Adipocyte (in vitro differentiated cells): Measurements from ENCODE around the gene DIAPH2.
A peak's percentile ranks its signal among the peaks of the same experiment; 100 is the strongest.

Source experiments
- DNase-seq: peaks from one replicate; pipeline ENCODE4 v3.0.0-alpha.2; 2015; ENCODE audit warnings: low read depth
- H3K27me3 ChIP-seq: replicated peaks from 2 replicates; pipeline ENCODE4 v1.7.0; 2013; ENCODE audit warnings: mild to moderate bottlenecking, low read length, moderate library complexity; ENCODE audit not compliant: control insufficient read depth, insufficient read depth
- H3K36me3 ChIP-seq: 2 replicates; pipeline ENCODE4 v1.7.0; 2013; ENCODE audit warnings: low read length, mild to moderate bottlenecking, moderate library complexity; ENCODE audit not compliant: control insufficient read depth, insufficient read depth, severe bottlenecking
- H3K4me1 ChIP-seq: 2 replicates; pipeline ENCODE4 v1.7.0; 2013; ENCODE audit warnings: mild to moderate bottlenecking, low read length, moderate library complexity; ENCODE audit not compliant: control insufficient read depth, insufficient read depth
- H3K4me3 ChIP-seq: 2 replicates; pipeline ENCODE4 v1.7.0; 2013; ENCODE audit warnings: mild to moderate bottlenecking, low read length, moderate library complexity
- H3K9ac ChIP-seq: 2 replicates; pipeline ENCODE4 v1.7.0; 2013; ENCODE audit warnings: mild to moderate bottlenecking, low read length, moderate library complexity
- H3K9me3 ChIP-seq: 2 replicates; pipeline ENCODE4 v1.7.0; 2013; ENCODE audit warnings: mild to moderate bottlenecking, low read length, moderate library complexity; ENCODE audit not compliant: control insufficient read depth

Gene DIAPH2

DNA sequence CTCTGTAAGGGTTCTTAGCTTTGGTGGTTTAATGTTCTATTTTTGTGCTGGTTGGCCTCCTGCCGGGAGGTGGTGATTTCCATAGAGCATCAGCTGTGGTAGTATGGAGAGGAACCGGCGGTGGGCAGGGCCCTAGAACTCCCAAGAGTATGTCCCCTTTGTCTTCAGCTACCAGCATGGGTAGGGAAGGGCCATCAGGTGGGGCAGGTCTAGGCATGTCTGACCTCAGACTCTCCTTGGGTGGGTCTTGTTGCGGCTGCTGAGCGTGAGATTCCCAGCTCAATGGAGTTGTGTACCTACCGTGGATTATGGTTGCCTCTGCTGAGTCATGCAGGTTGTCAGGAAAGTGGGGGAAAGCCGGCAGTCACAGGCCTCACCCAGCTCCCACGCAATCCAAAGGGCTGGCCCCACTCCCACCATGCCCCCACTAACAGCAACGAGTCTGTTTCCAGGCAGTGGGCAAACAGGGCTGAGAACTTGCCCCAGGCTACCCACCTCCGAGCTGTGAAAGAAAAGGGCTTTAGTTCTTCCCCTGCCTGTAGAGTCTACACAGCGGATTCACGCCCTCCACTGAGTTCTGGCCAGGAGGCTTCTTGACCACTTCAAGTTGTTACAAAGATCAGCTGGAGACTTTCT is 434.9 kb downstream of the DIAPH2 start:
- no peaks in the 10 kb centered on the region for H3K9me3 ChIP-seq
- DNase-seq: no peak
- H3K4me3 ChIP-seq: no peak overlapping the region
- H3K27me3 ChIP-seq: no peaks in the 10 kb centered on the region
- no peak overlapping the region for H3K9ac ChIP-seq
- peaks cover 3% of the 10 kb centered on the region for H3K36me3 ChIP-seq
- H3K4me1 ChIP-seq: no peaks in the 10 kb centered on the region

DNA sequence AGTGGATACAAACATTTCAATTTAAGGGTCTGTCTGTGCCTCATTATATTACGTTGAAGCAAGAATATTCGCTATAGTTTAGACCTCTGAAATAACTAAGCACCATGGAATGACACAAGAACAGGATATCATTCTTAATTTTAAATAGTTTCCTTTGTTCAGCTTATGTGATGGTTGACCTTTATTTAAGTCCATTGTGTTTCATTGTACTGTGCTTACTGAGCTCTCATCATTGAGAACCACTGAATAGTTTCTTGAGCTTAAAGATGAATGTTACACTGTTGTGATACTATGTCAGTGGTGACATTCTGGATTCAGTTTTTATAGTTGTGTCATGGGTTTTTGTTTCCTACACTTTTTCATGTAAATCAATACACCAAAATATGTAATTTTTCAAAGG is 438.4 kb downstream of the DIAPH2 start:
- H3K9me3 ChIP-seq: no peaks in the 10 kb centered on the region
- H3K36me3 ChIP-seq: no peaks in the 10 kb centered on the region
- no peak overlapping the region for H3K4me3 ChIP-seq
- peaks cover 2% of the 10 kb centered on the region for H3K27me3 ChIP-seq
- H3K9ac ChIP-seq: no peak overlapping the region
- H3K4me1 ChIP-seq: peaks cover 7% of the 10 kb centered on the region
- DNase-seq: no peak

DNA sequence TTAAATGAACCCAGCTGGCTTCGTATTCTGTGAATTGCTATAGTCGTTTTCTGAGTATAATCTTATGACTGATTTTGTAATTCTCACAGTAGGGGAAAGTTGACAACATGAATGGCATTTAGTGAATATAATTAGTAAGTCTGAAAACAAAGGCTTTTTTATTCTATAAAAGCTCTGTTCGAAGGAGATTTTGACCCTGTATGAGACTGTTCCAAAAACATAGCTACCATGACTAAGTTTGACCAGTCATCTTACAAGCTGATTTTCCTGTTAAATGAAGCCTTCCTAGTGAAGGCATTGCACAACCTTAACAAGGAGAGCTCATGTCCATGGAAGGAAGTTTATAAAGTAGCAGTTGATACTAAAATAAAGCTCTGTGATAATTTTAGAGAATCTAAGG is 441.4 kb downstream of the DIAPH2 start:
- Histone ChIP-seq H3K9me3 (no peaks in the 10 kb centered on the region), H3K9ac (no peak overlapping the region), H3K4me3 (no peak overlapping the region), H3K27me3 (peaks cover 2% of the 10 kb centered on the region), H3K36me3 (no peaks in the 10 kb centered on the region), H3K4me1 (peaks cover 7% of the 10 kb centered on the region)
- peak; percentile 38 for DNase-seq

DNA sequence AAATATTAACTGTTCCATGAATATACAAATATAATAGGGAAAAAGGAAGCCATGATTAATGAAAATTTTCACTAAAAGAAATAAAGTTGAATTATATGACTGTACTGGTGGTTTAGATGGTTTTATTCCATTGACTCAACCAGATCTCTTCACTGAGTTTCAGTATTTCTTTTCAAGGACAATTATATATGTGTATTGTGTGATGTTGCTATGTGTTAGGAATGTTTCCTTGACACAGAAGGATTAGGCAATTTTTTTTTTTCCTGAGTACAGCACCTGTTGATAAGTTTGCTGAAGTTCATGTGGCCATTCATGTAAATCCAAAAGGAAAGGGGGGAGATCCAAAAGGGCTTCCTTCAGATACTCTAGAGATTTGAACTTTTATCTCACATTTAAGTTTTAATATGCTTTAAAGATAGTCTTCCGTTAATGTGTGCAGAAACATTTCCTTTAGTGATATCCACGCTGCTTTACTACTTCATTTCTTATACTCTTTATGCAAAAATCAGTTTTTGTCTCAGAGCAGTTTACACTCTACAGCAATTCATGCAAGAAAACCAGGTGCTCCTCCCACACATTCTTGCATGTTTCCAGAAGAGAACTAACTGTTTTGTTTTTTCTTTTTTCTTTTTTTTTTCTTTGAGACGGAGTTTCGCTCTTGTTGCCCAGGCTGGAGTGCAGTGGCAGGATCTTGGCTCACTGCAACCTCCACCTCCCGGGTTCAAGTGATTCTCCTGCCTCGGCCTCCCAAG is 448.2 kb downstream of the DIAPH2 start:
- Histone ChIP-seq H3K36me3 (no peaks in the 10 kb centered on the region), H3K9me3 (no peaks in the 10 kb centered on the region), H3K4me3 (no peak overlapping the region), H3K9ac (no peak overlapping the region), H3K27me3 (peaks cover 2% of the 10 kb centered on the region), H3K4me1 (no peaks in the 10 kb centered on the region)
- no peak for DNase-seq

DNA sequence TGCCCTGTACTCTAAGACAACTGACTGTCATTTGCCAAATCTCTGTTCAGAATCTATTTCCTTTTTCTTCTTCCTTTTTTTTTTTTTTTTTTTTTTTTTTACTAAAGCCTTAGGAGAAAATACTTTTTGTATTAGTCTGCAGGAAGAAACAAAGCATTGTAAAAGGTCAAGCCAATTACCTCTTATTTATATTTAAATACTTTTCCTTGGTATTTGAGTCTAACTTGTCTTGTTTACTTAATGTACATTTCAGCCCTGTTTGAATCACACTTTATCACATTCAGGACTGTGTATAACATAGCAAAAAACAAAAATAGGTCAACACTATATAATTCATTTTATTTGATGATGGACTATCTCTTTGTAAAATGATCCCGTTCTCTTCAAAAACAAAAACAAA is 461.3 kb downstream of the DIAPH2 start:
- DNase-seq: peak; percentile 13
- no peak overlapping the region for H3K4me3 ChIP-seq
- no peaks in the 10 kb centered on the region for H3K36me3 ChIP-seq
- no peak overlapping the region for H3K9ac ChIP-seq
- H3K27me3 ChIP-seq: no peaks in the 10 kb centered on the region
- no peaks in the 10 kb centered on the region for H3K4me1 ChIP-seq
- H3K9me3 ChIP-seq: no peaks in the 10 kb centered on the region

DNA sequence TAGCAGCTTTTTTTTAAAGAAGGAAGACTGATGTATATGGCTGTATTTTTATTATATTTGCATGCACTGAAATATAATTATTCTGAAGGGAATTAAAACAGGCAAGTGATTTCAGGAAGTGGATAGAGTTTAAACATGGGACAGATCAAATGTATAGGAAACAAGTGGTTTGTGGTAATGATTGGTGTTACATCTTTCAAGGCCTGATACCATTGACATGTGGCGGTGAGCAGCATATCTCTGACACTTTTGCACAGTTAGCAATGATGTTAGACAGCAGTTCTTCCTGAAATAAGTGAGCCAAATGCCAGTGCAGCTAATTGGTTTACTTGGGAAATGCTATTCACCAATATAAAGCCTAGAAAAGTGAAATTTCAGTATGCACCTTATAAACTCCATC is 471.2 kb downstream of the DIAPH2 start:
- H3K4me1 ChIP-seq: no peaks in the 10 kb centered on the region
- no peaks in the 10 kb centered on the region for H3K27me3 ChIP-seq
- H3K9ac ChIP-seq: no peak overlapping the region
- H3K9me3 ChIP-seq: peaks cover 9% of the 10 kb centered on the region
- no peak overlapping the region for H3K4me3 ChIP-seq
- no peak for DNase-seq
- H3K36me3 ChIP-seq: no peaks in the 10 kb centered on the region

DNA sequence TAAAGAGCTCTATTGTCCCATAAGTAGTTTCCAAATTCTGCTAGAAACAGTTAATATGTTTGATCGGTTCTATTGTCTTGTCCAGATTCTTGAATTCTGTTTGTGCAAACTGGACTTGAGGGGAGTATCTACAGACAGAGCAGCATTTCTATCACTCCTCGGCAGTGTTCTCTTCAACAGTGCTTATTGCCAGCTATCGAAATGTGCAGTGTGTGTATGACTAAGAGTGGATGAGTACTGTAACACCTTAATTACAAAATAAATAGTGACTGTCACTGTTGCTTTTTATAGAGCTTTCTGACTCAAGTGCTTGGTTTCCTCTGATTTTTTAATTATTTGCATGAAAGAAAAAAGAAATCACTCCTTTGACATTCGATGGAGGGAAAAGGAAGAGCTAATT is 473.6 kb downstream of the DIAPH2 start:
- H3K9ac ChIP-seq: no peak overlapping the region
- no peak overlapping the region for H3K4me3 ChIP-seq
- DNase-seq: no peak
- H3K9me3 ChIP-seq: no peaks in the 10 kb centered on the region
- H3K36me3 ChIP-seq: no peaks in the 10 kb centered on the region
- no peaks in the 10 kb centered on the region for H3K27me3 ChIP-seq
- no peaks in the 10 kb centered on the region for H3K4me1 ChIP-seq

DNA sequence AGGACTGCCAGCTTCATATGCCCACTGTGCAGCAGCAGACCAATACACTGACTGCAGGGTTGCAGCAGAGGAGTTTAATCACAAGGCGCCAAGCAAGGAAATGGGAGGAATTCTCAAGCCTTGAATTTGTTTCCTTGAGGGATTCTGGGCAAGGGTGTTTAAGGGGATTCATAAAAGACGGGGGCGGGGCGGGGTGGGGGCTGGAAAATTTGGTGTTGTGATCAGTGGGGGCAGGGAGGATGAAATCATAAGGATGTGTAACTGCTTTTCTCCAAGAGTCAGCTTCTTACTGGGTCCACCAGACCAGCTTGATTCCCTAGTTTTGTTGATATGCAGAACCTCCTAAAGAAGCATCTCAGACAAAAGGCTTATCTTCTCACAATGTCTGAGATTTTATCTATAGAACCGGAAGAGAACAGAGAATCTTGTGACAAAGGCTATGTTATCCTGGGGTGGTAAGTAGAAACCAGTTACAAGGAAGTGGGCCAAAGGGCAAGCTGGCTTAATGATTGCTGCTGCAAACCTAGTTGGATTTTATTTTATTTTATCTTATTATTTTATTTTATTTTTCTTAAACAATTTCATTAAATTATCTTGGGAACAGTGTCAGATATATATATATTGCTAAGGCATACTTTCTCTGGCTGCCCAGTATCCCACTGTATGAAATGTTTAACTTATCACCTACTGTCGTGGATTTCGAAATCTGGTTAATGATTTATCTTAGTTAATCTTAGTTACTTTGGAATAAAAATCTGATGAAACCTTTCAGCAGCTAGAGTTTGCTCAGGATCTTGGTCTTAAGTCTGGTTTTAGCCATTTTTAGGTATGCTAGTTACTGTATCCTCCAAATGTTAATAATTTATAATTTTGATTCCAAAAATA is 475.5 kb downstream of the DIAPH2 start:
- Histone ChIP-seq H3K4me1 (no peaks in the 10 kb centered on the region), H3K36me3 (no peaks in the 10 kb centered on the region), H3K4me3 (no peak overlapping the region), H3K9me3 (no peaks in the 10 kb centered on the region), H3K27me3 (no peaks in the 10 kb centered on the region), H3K9ac (no peak overlapping the region)
- DNase-seq: no peak

DNA sequence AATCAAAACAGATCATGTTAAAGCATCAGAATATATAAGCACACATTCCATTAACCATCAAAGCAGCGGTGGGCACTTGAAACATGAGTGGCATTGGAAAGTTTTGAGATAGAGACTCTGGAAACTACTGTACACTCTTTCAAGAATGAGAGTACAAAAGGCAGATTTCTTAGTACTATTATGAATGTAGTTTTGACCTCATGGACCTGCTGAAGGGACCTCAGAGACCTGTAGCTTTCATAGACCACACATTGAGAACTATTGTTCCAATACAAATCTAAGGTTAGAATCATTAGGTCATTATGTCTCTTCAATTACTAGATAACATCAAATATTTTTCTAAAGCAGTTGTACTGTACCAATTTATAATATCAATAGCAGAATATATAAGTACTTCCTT is 482.7 kb downstream of the DIAPH2 start:
- no peak overlapping the region for H3K9ac ChIP-seq
- H3K36me3 ChIP-seq: no peaks in the 10 kb centered on the region
- no peak for DNase-seq
- no peak overlapping the region for H3K4me3 ChIP-seq
- H3K9me3 ChIP-seq: no peaks in the 10 kb centered on the region
- no peaks in the 10 kb centered on the region for H3K27me3 ChIP-seq
- H3K4me1 ChIP-seq: no peaks in the 10 kb centered on the region

DNA sequence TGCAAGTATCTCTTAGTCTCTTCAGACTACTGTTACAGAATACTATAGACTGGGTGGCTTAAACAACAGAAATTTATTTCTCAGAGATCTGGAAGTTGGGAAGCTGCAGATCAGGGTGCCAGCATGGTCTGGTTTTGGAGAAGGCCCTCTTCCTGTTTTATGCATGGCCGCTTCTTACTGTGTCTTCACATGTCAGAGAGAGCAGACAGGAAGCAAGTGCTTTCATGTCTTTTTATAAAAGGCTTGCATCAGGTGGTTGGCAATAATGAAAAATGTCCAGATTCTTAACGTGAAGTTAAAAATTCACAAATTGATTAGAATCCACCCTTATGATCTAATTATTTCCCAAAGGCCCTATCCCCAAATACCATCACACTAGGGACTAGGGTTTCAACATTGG is 484.0 kb downstream of the DIAPH2 start:
- no peak overlapping the region for H3K9ac ChIP-seq
- no peak overlapping the region for H3K4me3 ChIP-seq
- H3K36me3 ChIP-seq: no peaks in the 10 kb centered on the region
- H3K4me1 ChIP-seq: no peaks in the 10 kb centered on the region
- no peaks in the 10 kb centered on the region for H3K9me3 ChIP-seq
- no peak for DNase-seq
- no peaks in the 10 kb centered on the region for H3K27me3 ChIP-seq

DNA sequence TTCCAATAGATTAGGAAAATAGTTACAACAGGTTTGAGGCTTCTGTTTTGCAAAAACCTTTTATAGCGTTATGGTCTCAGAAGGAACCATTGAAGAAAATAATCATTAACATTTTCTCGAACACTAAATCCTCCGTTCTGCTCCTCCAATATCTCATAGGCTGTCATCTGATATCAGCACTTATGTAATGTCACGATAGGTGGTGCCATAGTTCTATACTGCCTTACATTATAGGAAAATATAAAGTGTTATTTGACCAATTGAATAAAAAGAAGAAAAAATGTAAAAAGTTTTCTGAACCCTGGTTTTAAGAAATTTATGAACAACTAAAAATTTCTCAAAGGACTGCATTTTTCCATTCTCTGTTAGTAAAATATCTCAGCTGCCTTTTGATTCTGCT is 490.5 kb downstream of the DIAPH2 start:
- no peak for DNase-seq
- Histone ChIP-seq H3K36me3 (no peaks in the 10 kb centered on the region), H3K4me3 (no peak overlapping the region), H3K4me1 (no peaks in the 10 kb centered on the region), H3K9me3 (peaks cover 4% of the 10 kb centered on the region), H3K9ac (no peak overlapping the region), H3K27me3 (no peaks in the 10 kb centered on the region)
